DND-41 (cell line): ENCODE measurements around the gene FBN1.

Source experiments
- ATAC-seq: fragments of 200-7000 bp; cut with Tn5 transposase; 3 replicates; pipeline ENCODE4 v1.9.1; 2021; ENCODE audit warnings: low read depth; ENCODE audit not compliant: insufficient read depth
- DNase-seq: peaks from one replicate; pipeline ENCODE4 v3.0.0-alpha.2; 2020
- H2AFZ ChIP-seq: 2 replicates; pipeline ENCODE4 v1.6.0; 2012; ENCODE audit warnings: low read depth, low read length
- H3K27ac ChIP-seq: 2 replicates; pipeline ENCODE4 v1.5.1; 2012; ENCODE audit warnings: low read length, inconsistent platforms
- H3K27me3 ChIP-seq: fragments of 200-600 bp; sonication (generic); 2 replicates; pipeline ENCODE4 v1.6.0; 2012; ENCODE audit warnings: low read length, mild to moderate bottlenecking, inconsistent platforms; ENCODE audit not compliant: insufficient read depth, poor library complexity
- H3K36me3 ChIP-seq: 2 replicates; pipeline ENCODE4 v1.5.1; 2012; ENCODE audit warnings: low read length, inconsistent platforms; ENCODE audit not compliant: insufficient read depth
- H3K4me1 ChIP-seq: 2 replicates; pipeline ENCODE4 v1.5.1; 2012; ENCODE audit warnings: mild to moderate bottlenecking, low read length; ENCODE audit not compliant: insufficient read depth
- H3K4me2 ChIP-seq: 2 replicates; pipeline ENCODE4 v1.6.0; 2012; ENCODE audit warnings: mild to moderate bottlenecking, moderate library complexity, low read length, inconsistent platforms; ENCODE audit not compliant: insufficient read depth
- H3K4me3 ChIP-seq, 2 experiments: fragments of 200-600 bp in 1 of 2; shearing (Covaris generic) in 1 of 2; 2 replicates each; pipeline ENCODE4 v1.5.1; 2012 to 2016; ENCODE audit warnings: inconsistent platforms in 2 of 2, low read length in 2 of 2, mild to moderate bottlenecking in 2 of 2, low read depth in 1 of 2, moderate library complexity in 1 of 2
- H3K79me2 ChIP-seq: 2 replicates; pipeline ENCODE4 v1.6.0; 2012; ENCODE audit warnings: low read length, inconsistent platforms; ENCODE audit not compliant: insufficient read depth
- H3K9ac ChIP-seq: 2 replicates; pipeline ENCODE4 v1.6.0; 2012; ENCODE audit warnings: low read depth, mild to moderate bottlenecking, inconsistent platforms, low read length, moderate library complexity
- H3K9me3 ChIP-seq: 2 replicates; pipeline ENCODE4 v1.5.1; 2012; ENCODE audit warnings: low read length, moderate library complexity, mild to moderate bottlenecking, inconsistent platforms; ENCODE audit not compliant: insufficient read depth, severe bottlenecking
- H4K20me1 ChIP-seq: 2 replicates; pipeline ENCODE4 v1.6.0; 2012; ENCODE audit warnings: low read length; ENCODE audit not compliant: insufficient read depth
- EZH2 ChIP-seq: IDR thresholded peaks from 3 replicates; pipeline ENCODE4 v1.6.1; 2012; ENCODE audit warnings: borderline replicate concordance, low read depth, mild to moderate bottlenecking, moderate library complexity, low read length, inconsistent platforms; ENCODE audit not compliant: severe bottlenecking
- TF ChIP-seq, protein P1 (sequence below): IDR thresholded peaks from 2 replicates; pipeline ENCODE4 v1.5.1; 2012; ENCODE audit warnings: borderline replicate concordance, low read length, moderate library complexity, mild to moderate bottlenecking; ENCODE audit not compliant: poor library complexity, severe bottlenecking; ENCODE audit errors: extremely low read depth

FBN1 gene

DNA sequence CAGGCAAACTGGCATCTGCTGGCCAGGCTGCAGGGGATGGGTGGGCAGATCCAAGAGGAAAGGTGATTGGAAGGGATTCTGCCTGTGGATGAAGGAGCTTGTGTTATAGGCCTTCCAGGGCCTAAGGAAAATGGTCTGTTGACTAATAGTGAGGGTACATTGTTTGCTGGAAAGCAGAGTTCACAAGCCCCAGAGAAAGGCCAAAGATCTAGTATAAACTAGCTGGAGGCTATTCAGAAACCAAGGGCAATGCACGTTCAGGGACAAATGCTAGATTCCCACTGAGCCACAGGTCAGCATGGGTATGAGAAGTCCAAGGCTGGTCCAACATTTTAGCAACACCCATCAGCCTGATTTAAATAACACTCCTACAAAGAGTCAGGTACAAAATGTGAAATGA, 74.7 kb downstream of the FBN1 start:
- Histone ChIP-seq H3K4me2 (no peak overlapping the region), H3K79me2 (no peaks in the 10 kb centered on the region), H3K9ac (no peak overlapping the region), H4K20me1 (no peaks in the 10 kb centered on the region), H3K4me1 (no peaks in the 10 kb centered on the region), H3K27ac (no peak overlapping the region), H3K27me3 (no peaks in the 10 kb centered on the region), H2AFZ (no peak overlapping the region), H3K9me3 (no peaks in the 10 kb centered on the region), H3K4me3 (no peak overlapping the region), H3K36me3 (no peaks in the 10 kb centered on the region)
- TF ChIP-seq, protein P1, sequence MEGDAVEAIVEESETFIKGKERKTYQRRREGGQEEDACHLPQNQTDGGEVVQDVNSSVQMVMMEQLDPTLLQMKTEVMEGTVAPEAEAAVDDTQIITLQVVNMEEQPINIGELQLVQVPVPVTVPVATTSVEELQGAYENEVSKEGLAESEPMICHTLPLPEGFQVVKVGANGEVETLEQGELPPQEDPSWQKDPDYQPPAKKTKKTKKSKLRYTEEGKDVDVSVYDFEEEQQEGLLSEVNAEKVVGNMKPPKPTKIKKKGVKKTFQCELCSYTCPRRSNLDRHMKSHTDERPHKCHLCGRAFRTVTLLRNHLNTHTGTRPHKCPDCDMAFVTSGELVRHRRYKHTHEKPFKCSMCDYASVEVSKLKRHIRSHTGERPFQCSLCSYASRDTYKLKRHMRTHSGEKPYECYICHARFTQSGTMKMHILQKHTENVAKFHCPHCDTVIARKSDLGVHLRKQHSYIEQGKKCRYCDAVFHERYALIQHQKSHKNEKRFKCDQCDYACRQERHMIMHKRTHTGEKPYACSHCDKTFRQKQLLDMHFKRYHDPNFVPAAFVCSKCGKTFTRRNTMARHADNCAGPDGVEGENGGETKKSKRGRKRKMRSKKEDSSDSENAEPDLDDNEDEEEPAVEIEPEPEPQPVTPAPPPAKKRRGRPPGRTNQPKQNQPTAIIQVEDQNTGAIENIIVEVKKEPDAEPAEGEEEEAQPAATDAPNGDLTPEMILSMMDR: no peak
- TF ChIP-seq EZH2: no peak
- no peak for ATAC-seq
- DNase-seq: no peak

- DNase-seq (no peak), ATAC-seq (no peak)
- Histone ChIP-seq H2AFZ (no peak overlapping the region), H3K9me3 (no peaks in the 10 kb centered on the region), H3K4me1 (no peaks in the 10 kb centered on the region), H3K36me3 (no peaks in the 10 kb centered on the region), H3K27me3 (no peaks in the 10 kb centered on the region), H3K79me2 (no peaks in the 10 kb centered on the region), H4K20me1 (no peaks in the 10 kb centered on the region), H3K4me3 (no peak overlapping the region), H3K4me2 (no peak overlapping the region), H3K9ac (no peak overlapping the region), H3K27ac (no peak overlapping the region)
- TF ChIP-seq, protein P1: no peak
- TF ChIP-seq EZH2: no peak
Observed at GRCh38 chr15:48569591-48570302, 75.8 kb downstream of the FBN1 start.

DNA sequence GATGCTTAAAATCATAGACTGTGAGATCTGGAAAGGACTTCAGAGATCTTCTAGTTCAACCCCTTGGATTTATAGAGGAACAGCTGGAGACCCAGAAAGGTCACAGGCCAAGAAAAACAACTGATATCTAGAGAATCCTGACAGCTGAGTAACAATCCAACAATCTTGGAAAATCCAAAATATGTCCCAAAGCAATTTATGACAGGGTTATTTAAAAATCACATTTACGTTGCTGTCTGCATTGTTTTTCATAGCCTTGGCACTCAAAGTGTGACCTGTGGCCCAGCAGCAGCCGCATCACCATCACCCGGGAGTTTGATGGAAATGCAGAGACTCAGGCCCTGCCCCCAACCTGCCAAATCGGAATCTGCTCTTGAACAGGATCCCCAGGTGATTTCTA, 78.8 kb downstream of the FBN1 start:
- Histone ChIP-seq H2AFZ (no peak overlapping the region), H3K9ac (no peak overlapping the region), H3K27me3 (no peaks in the 10 kb centered on the region), H3K27ac (no peak overlapping the region), H3K36me3 (no peaks in the 10 kb centered on the region), H3K4me2 (no peak overlapping the region), H4K20me1 (no peaks in the 10 kb centered on the region), H3K4me1 (no peaks in the 10 kb centered on the region), H3K4me3 (no peak overlapping the region), H3K79me2 (no peaks in the 10 kb centered on the region), H3K9me3 (no peaks in the 10 kb centered on the region)
- DNase-seq (no peak), ATAC-seq (no peak)
- TF ChIP-seq, protein P1: no peak
- no peak for TF ChIP-seq EZH2
